Lower leg skin (tissue), 4 donors: Measurements from ENCODE around the gene LRRC32. TPM values are rescaled to one million over a fixed set of nuclear protein-coding genes. Genes with fewer than 3 reads are reported as not detected.

Experiments used
- DNase-seq, 2 donors: peaks; one replicate each; pipeline ENCODE4 v3.0.0-alpha.2; 2019; ENCODE audit warnings: low spot score in 2 of 2
- H3K4me3 ChIP-seq: fragments of 200-600 bp; sonication (generic); 2 replicates; pipeline ENCODE4 v1.5.1; 2017; ENCODE audit warnings: mild to moderate bottlenecking, low read depth; ENCODE audit not compliant: poor library complexity, severe bottlenecking
- CTCF ChIP-seq, 3 donors: fragments of 450-650 bp; IDR thresholded peaks; one replicate each; pipeline ENCODE4 v1.5.1; 2016; ENCODE audit warnings: antibody characterized with exemption in 3 of 3, mild to moderate bottlenecking in 3 of 3, moderate library complexity in 2 of 3
- POLR2A ChIP-seq, 2 donors: fragments of 450-650 bp; IDR thresholded peaks; one replicate each; pipeline ENCODE4 v1.6.1; 2016 to 2017; ENCODE audit warnings: antibody characterized with exemption in 2 of 2, mild to moderate bottlenecking in 1 of 2, moderate library complexity in 1 of 2
- WGBS, 2 donors: methylation state at CpG; one replicate each; pipeline ENCODE4 v1.1.5; 2018; 5-methylcytosine and 5-hydroxymethylcytosine counted together
- intact Hi-C: fragments of 100-400 bp; cut with DNase I; formaldehyde crosslinking; loops from one replicate; pipeline ENCODE4 v1.15.0; 2023; ENCODE audit warnings: low total_unique reads
- total RNA-seq, 4 donors: library from RNA; depleted of rRNA; stranded (reverse); fragments of >200 nt; gene quantifications; one replicate each; pipeline ENCODE4 v1.1.0, GENCODE V29; 2016

The LRRC32 gene
- total RNA-seq, 4 donors from 2014 or later = 9.0 to 42.5 (median 18.7) TPM

GRCh38 chr11:76689313-76690260, 19.0 kb upstream of the LRRC32 start:
- no peak for DNase-seq
- no peak for TF ChIP-seq CTCF (IDR thresholded peaks at IDR 0.05)
- TF ChIP-seq POLR2A (IDR thresholded peaks at IDR 0.05) = no peak
- WGBS, 2 donors = 73 to 76% methylated on average over 23 to 26 of the region's 26 CpGs
- intact Hi-C loops = no loop called here
- H3K4me3 ChIP-seq = no peak overlapping the region

GRCh38 chr11:76688146-76688545, 17.6 kb upstream of the LRRC32 start:
- WGBS, 2 donors = 92 to 94% methylated on average over 7 of the region's 7 CpGs
- no peak for DNase-seq
- no peak for TF ChIP-seq POLR2A (IDR thresholded peaks at IDR 0.05)
- intact Hi-C loops = no loop called here
- H3K4me3 ChIP-seq = no peak overlapping the region

- intact Hi-C loops = no loop called here
- TF ChIP-seq POLR2A (IDR thresholded peaks at IDR 0.05) = no peak
- no peak for TF ChIP-seq CTCF (IDR thresholded peaks at IDR 0.05)
- no peak for DNase-seq
- no peak overlapping the region for H3K4me3 ChIP-seq
- 66 to 69% methylated on average over 16 of the region's 16 CpGs for WGBS, 2 donors
These were observed 15.9 kb upstream of the LRRC32 start for GRCh38 chr11:76686261-76687079.

- H3K4me3 ChIP-seq = no peak overlapping the region
- no peak for DNase-seq
- TF ChIP-seq CTCF (IDR thresholded peaks at IDR 0.05) (no peak), POLR2A (IDR thresholded peaks at IDR 0.05) (no peak)
- WGBS, 2 donors = 66 to 71% methylated on average over 7 of the region's 7 CpGs
- intact Hi-C loops = no loop called here
These were observed 15.3 kb upstream of the LRRC32 start for GRCh38 chr11:76685831-76686230.

GRCh38 chr11:76685237-76685636, 14.7 kb upstream of the LRRC32 start:
- TF ChIP-seq CTCF (IDR thresholded peaks at IDR 0.05) (no peak), POLR2A (IDR thresholded peaks at IDR 0.05) (no peak)
- intact Hi-C loops = no loop called here
- 67 to 70% methylated on average over 9 of the region's 9 CpGs for WGBS, 2 donors
- no peak overlapping the region for H3K4me3 ChIP-seq
- no peak for DNase-seq

- no peak overlapping the region for H3K4me3 ChIP-seq
- TF ChIP-seq POLR2A (IDR thresholded peaks at IDR 0.05) (no peak), CTCF (IDR thresholded peaks at IDR 0.05) (no peak)
- 90 to 98% methylated on average over 5 of the region's 5 CpGs for WGBS, 2 donors
- no peak for DNase-seq
- intact Hi-C loops = no loop called here
These were observed 14.0 kb upstream of the LRRC32 start for GRCh38 chr11:76684516-76684915.
